HG03439 (cell line): ENCODE measurements around the gene HDAC7.

Experiments
- ATAC-seq: cut with Tn5 transposase; IDR thresholded peaks from one replicate; pipeline ENCODE4 v1.9.1; 2021; ENCODE audit warnings: mild to moderate bottlenecking, moderate library complexity; ENCODE audit not compliant: unreplicated experiment

The HDAC7 gene

GRCh38 chr12:47797441-47797840 is 22.3 kb downstream of the HDAC7 start:
- ATAC-seq, result peak; percentile 49

GRCh38 chr12:47795814-47796411 is 23.8 kb downstream of the HDAC7 start:
- no peak for ATAC-seq

- ATAC-seq, result no peak
These were observed 24.4 kb downstream of the HDAC7 start for GRCh38 chr12:47795121-47795813.

- no peak for ATAC-seq
These were observed 25.0 kb downstream of the HDAC7 start for GRCh38 chr12:47794679-47795078.

- ATAC-seq, result no peak
These were observed 26.6 kb downstream of the HDAC7 start for GRCh38 chr12:47793015-47793681.

GRCh38 chr12:47791874-47792273 is 27.8 kb downstream of the HDAC7 start:
- no peak for ATAC-seq

- no peak for ATAC-seq
These were observed 28.4 kb downstream of the HDAC7 start for GRCh38 chr12:47791351-47791746.

- ATAC-seq, result no peak
These were observed 28.9 kb downstream of the HDAC7 start for GRCh38 chr12:47790676-47791350.

- no peak for ATAC-seq
These were observed 29.8 kb downstream of the HDAC7 start for GRCh38 chr12:47789712-47790489.

GRCh38 chr12:47789141-47789540 is 30.6 kb downstream of the HDAC7 start:
- no peak for ATAC-seq

- ATAC-seq, result no peak
These were observed 31.9 kb downstream of the HDAC7 start for GRCh38 chr12:47787596-47788319.

GRCh38 chr12:47786662-47787280 is 32.9 kb downstream of the HDAC7 start:
- ATAC-seq, result no peak

- ATAC-seq, result no peak
These were observed 33.6 kb downstream of the HDAC7 start for GRCh38 chr12:47785887-47786661.

GRCh38 chr12:47785036-47785886 is 34.4 kb downstream of the HDAC7 start:
- no peak for ATAC-seq

- no peak for ATAC-seq
These were observed 35.6 kb downstream of the HDAC7 start for GRCh38 chr12:47783821-47784819.

GRCh38 chr12:47783024-47783755 is 36.5 kb downstream of the HDAC7 start:
- no peak for ATAC-seq
